COR-L47 (cell line): ENCODE measurements around the gene FBXO5.

ENCODE experiments used
- DNase-seq: peaks from one replicate; lab custom pipeline; 2025; lab: John Stamatoyannopoulos, UW

Gene FBXO5

DNA sequence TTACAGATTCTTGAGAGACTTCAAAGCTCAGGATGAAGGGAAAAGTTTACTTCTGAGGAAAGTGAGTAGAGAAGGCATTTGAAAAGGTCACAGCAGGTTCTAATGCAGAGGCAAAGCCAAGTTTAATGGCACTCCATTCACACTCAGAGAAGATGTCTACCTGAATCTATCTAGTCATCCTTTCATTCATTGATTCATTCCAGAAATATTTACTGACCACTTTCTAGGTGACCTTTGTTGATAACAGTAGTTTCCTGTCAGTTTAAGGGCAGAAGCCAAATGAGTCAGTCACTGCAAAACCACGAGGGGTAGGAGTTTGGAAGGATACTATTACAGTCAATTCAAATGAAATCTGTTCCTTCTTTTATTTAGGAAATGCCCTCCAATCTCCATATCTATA, 30.8 kb downstream of the FBXO5 start:
- no peak for DNase-seq

DNA sequence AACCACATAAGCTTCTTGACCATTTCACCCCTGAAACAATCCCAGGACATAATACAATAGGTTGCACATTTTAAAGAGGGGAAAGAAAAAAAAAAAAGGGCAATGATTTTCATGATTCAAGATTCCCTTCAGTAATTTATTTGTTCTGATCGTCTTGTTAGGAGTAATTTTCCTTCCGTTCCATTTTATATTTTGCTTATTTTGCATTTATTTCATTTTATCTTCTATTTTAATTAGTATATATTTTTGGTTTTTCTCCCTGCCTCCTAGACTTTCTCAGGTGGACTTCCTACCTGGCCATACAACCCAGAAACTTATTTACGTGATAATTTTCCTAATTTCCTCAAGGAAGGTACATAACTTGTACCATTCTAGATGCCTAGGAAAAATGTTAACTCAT, 32.6 kb downstream of the FBXO5 start:
- DNase-seq, result no peak

DNA sequence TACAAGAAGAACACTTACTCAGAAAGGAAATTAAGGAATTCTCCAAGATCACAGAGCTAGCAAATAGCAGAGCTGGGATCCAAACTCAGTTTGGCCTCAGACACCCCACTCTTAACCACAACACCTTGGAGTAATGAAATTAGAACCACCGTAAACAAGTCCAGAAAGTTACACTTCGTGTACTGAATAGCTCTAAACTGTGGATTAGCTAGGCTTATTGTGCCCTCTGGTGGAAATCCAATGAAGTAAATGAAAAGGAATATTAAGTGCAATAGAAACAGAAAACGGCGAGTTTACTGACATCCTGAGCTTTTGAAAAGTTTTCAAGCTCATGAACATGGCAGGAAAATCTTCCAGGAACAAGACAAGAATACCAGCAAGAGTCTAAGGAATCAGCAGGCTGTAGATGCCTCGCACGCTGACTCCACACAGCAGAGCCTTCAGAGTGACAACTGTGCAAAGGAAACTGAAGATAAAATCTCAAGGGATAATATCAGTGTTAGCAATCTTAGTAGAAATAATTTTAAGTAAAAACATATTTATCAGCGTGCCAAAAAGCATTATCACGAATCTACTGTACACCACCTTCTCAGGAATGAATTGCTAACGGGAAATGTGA, 34.6 kb downstream of the FBXO5 start:
- DNase-seq, result peak; percentile 2

DNA sequence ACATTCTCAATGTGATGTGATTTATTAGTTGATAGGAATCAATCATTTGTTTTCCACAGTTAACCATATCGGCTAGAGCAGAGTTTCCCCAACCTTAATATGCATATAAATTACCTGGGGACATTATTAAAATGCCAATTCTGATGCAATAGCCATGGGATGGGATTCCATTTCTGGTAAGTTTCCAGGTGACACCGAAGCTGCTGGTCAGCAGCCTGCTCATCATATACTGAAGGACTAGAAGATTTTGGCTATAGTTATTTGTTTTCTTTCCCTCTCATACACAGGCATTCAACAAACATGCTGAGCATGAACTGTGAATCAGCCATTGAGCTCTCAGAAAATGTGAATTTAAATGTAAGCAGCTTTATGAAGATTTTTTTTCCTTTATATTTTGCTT, 35.8 kb downstream of the FBXO5 start:
- DNase-seq, result no peak

DNA sequence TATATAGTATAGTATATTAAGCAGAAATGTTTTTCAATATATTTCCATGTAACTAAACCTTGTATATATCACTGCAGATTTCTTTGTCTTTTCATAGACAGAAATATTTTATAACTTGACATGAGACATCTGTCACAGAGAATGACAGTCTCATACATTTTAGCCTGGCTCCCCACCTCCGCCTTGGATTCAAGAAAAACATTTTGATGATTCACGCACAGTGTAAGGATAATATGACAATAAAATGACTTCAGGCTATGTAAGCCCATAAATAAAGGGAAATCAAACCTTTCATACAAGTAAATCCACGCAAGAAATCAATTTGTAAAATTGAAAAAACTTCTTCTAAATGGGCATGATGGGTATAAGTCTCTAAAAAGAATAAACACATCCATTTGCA, 36.4 kb downstream of the FBXO5 start:
- DNase-seq, result no peak

DNA sequence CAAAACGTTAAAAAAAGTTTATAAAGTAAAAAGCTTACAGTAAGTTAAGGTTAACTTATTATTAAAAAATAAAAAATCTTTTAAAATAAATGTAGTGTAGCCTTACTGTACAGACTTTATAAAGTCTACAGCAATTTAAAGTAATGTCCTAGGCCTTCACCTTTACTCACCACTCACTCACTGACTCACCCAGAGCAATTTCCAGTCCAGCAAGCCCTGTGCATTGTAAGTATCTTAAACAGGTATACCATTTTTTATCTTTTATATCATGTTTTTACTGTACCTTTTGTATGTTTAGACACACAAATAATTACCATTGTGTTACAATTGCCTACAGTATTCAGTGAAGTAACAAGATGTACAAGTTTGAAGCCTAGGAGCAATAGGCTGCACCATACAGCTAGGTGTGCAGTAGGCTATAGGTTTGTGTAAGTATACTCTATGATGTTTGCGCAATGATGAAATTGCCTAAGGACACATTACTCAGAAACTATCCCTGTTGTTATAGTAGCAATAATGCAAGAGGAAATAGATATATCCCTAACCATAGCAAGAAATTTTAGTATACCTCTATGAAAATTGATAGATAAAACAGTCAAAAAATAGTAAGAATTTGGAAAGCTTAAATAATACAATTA, 39.5 kb downstream of the FBXO5 start:
- no peak for DNase-seq

DNA sequence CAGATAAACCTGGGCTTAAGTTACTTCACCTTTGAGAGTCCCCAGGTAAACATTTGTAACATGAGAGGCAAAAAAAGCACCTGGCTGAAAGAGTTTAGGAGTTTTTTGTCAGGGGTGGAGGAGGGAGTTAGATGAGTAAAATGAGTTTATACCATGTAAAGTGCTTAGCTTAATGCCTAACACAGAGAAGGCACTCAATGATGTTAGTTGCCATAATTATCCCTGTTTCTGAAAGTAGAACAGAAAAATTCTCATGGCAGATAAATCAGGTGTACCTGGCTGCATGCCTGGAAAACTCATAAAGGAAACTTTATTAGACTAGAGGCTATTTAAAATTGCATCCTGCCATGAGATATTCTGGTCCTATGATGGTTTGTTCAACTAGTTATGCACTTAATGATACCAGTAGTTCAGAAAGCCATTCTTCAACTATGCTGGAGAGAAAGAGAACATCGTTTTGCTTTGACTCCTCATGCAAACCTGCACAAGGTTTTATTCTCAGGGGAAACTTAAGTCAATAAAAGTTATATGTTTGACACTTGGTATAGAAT, 40.4 kb downstream of the FBXO5 start:
- DNase-seq, result no peak

DNA sequence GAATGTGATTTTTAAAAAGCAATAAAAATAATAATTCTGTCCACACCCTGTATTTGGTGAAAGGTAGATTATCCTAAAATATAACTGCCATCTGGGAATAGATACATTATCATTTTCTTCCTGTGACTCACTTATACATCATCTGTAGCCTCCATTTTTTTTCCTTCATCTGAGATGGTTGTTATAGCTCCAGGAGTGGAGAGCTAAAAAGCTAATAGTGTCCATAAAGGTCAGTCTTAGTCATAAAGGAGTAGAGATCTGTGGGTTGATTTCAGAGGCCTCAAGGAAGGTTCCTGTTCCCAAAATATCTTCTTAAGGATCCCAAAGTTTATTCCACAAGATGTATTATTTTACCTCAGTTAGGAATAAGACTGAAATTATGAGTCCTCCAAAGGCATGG, 41.1 kb downstream of the FBXO5 start:
- DNase-seq, result no peak

DNA sequence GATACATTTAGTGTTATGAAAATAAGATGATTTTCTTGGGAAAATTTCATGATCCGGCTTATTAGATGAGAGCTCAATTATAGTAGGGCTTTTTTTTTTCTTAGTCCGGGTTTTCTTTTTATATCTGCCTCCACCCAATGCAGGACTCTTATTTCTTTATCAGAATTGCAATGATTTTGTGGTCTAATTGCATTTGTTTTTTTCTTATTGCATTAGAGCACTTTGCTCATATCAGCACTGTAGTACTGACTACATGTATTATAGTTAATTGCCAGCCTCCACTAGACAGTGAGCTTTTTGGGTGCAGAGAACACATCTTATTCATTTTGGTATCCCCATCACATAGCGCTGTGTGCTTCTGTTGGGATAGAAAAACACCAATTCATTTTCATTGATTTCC, 50.0 kb downstream of the FBXO5 start:
- no peak for DNase-seq

DNA sequence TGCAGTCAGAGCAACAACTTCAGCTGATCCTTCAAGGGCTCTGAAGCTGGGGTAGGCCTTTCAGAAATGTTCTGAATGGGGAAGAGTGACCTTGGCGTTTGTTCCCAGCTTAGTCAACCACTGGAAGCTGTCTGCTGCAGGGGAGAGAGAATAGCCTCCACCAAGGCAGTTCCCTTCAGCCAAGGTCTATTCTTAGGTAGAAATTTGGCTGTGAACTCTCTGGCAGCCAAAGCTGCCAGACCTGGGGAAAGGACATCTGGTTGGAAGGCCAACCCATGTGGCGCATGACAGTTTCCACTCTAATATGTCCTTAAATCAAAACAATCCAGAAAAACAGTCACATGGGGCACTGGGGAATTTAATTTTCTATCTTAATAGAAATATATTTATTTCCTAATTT, 60.1 kb downstream of the FBXO5 start:
- DNase-seq, result no peak
